ENCODE results near the gene CSTPP1.
A peak's percentile ranks its signal among the peaks of the same experiment; 100 is the strongest.

Gene CSTPP1

GRCh38 chr11:46948378-46949131 is 12.0 kb downstream of the CSTPP1 start:
- TF ChIP-seq CTCF (IDR thresholded peaks at IDR 0.05; ENCODE audit: poor library complexity, severe bottlenecking), result no peak
- Histone ChIP-seq H3K36me3 (ENCODE audit: low read depth) (no peaks in the 10 kb centered on the region), H3K9me3 (ENCODE audit: severe bottlenecking) (no peaks in the 10 kb centered on the region), H3K27ac (ENCODE audit: poor library complexity, severe bottlenecking) (no peak overlapping the region), H3K4me1 (ENCODE audit: insufficient read depth, poor library complexity, severe bottlenecking) (peaks cover 2% of the 10 kb centered on the region), H3K4me3 (ENCODE audit: severe bottlenecking) (no peak overlapping the region), H3K27me3 (ENCODE audit: insufficient read depth, poor library complexity, severe bottlenecking) (no peaks in the 10 kb centered on the region)
- DNase-seq (ENCODE audit: low spot score) (no peak), ATAC-seq (ENCODE audit: low read depth) (peak; percentile 73)

- ATAC-seq (ENCODE audit: low read depth), result no peak
- Histone ChIP-seq H3K4me1 (ENCODE audit: insufficient read depth, poor library complexity, severe bottlenecking) (peaks cover 2% of the 10 kb centered on the region), H3K4me3 (ENCODE audit: severe bottlenecking) (no peak overlapping the region), H3K9me3 (ENCODE audit: severe bottlenecking) (no peaks in the 10 kb centered on the region), H3K36me3 (ENCODE audit: low read depth) (no peaks in the 10 kb centered on the region), H3K27ac (ENCODE audit: poor library complexity, severe bottlenecking) (no peak overlapping the region), H3K27me3 (ENCODE audit: insufficient read depth, poor library complexity, severe bottlenecking) (no peaks in the 10 kb centered on the region)
- no peak for DNase-seq (ENCODE audit: low spot score)
- TF ChIP-seq CTCF (IDR thresholded peaks at IDR 0.05; ENCODE audit: poor library complexity, severe bottlenecking), result no peak
Measured at GRCh38 chr11:46949297-46949696, 12.7 kb downstream of the CSTPP1 start.

GRCh38 chr11:46951864-46952263 is 15.3 kb downstream of the CSTPP1 start:
- H3K36me3 ChIP-seq (ENCODE audit: low read depth), result no peaks in the 10 kb centered on the region
- no peaks in the 10 kb centered on the region for H3K9me3 ChIP-seq (ENCODE audit: severe bottlenecking)
- H3K27me3 ChIP-seq (ENCODE audit: insufficient read depth, poor library complexity, severe bottlenecking), result no peaks in the 10 kb centered on the region
- DNase-seq (ENCODE audit: low spot score), result no peak
- TF ChIP-seq CTCF (IDR thresholded peaks at IDR 0.05; ENCODE audit: poor library complexity, severe bottlenecking), result no peak
- ATAC-seq (ENCODE audit: low read depth), result no peak
- H3K4me3 ChIP-seq (ENCODE audit: severe bottlenecking), result no peak overlapping the region
- H3K27ac ChIP-seq (ENCODE audit: poor library complexity, severe bottlenecking), result no peak overlapping the region
- H3K4me1 ChIP-seq (ENCODE audit: insufficient read depth, poor library complexity, severe bottlenecking), result peaks cover 2% of the 10 kb centered on the region

- Histone ChIP-seq H3K36me3 (ENCODE audit: low read depth) (no peaks in the 10 kb centered on the region), H3K9me3 (ENCODE audit: severe bottlenecking) (no peaks in the 10 kb centered on the region), H3K27me3 (ENCODE audit: insufficient read depth, poor library complexity, severe bottlenecking) (no peaks in the 10 kb centered on the region), H3K27ac (ENCODE audit: poor library complexity, severe bottlenecking) (no peak overlapping the region), H3K4me3 (ENCODE audit: severe bottlenecking) (no peak overlapping the region), H3K4me1 (ENCODE audit: insufficient read depth, poor library complexity, severe bottlenecking) (peaks cover 2% of the 10 kb centered on the region)
- ATAC-seq (ENCODE audit: low read depth) (no peak), DNase-seq (ENCODE audit: low spot score) (no peak)
- no peak for TF ChIP-seq CTCF (IDR thresholded peaks at IDR 0.05; ENCODE audit: poor library complexity, severe bottlenecking)
Measured at GRCh38 chr11:46952553-46952952, 16.0 kb downstream of the CSTPP1 start.

- Histone ChIP-seq H3K27ac (ENCODE audit: poor library complexity, severe bottlenecking) (no peak overlapping the region), H3K36me3 (ENCODE audit: low read depth) (no peaks in the 10 kb centered on the region), H3K27me3 (ENCODE audit: insufficient read depth, poor library complexity, severe bottlenecking) (no peaks in the 10 kb centered on the region), H3K4me1 (ENCODE audit: insufficient read depth, poor library complexity, severe bottlenecking) (peaks cover 2% of the 10 kb centered on the region), H3K4me3 (ENCODE audit: severe bottlenecking) (no peak overlapping the region), H3K9me3 (ENCODE audit: severe bottlenecking) (no peaks in the 10 kb centered on the region)
- ATAC-seq (ENCODE audit: low read depth) (no peak), DNase-seq (ENCODE audit: low spot score) (no peak)
- TF ChIP-seq CTCF (IDR thresholded peaks at IDR 0.05; ENCODE audit: poor library complexity, severe bottlenecking), result no peak
Measured at GRCh38 chr11:46953093-46953492, 16.5 kb downstream of the CSTPP1 start.

All from RWPE2 (cell line).